Brain microvascular endothelial cell (primary cell): ENCODE data around the gene GFRA1.

Experiments
- DNase-seq: peaks from one replicate; pipeline ENCODE4 v3.0.0-alpha.2; 2020
- H3K27ac ChIP-seq: fragments of 250-450 bp; sonication (Bioruptor Pico); 2 replicates; pipeline ENCODE4 v1.5.1; 2020; ENCODE audit warnings: mild to moderate bottlenecking, moderate library complexity
- H3K27me3 ChIP-seq: fragments of 250-450 bp; sonication (Bioruptor Pico); replicated peaks from 2 replicates; pipeline ENCODE4 v1.5.1; 2020; ENCODE audit warnings: mild to moderate bottlenecking
- H3K36me3 ChIP-seq: fragments of 250-450 bp; sonication (Bioruptor Pico); replicated peaks from 2 replicates; pipeline ENCODE4 v1.5.1; 2020; ENCODE audit warnings: mild to moderate bottlenecking
- H3K4me3 ChIP-seq: 2 replicates; pipeline ENCODE4 v1.5.1; 2011; ENCODE audit warnings: low read depth, mild to moderate bottlenecking, control low read depth, low read length, moderate library complexity
- in situ Hi-C: cut with HindIII; loops from 2 replicates; pipeline ENCODE4 v1.10.0; 2017; ENCODE audit warnings: low sequenced_read_pairs, low pct_ligation_motif_present
- TF ChIP-seq, protein P1 (sequence below): IDR thresholded peaks from 2 replicates; pipeline ENCODE4 v1.5.1; 2011; ENCODE audit warnings: low read depth, mild to moderate bottlenecking, moderate library complexity, low read length, control low read depth, inconsistent platforms; ENCODE audit errors: missing control alignments

The GFRA1 gene

DNA sequence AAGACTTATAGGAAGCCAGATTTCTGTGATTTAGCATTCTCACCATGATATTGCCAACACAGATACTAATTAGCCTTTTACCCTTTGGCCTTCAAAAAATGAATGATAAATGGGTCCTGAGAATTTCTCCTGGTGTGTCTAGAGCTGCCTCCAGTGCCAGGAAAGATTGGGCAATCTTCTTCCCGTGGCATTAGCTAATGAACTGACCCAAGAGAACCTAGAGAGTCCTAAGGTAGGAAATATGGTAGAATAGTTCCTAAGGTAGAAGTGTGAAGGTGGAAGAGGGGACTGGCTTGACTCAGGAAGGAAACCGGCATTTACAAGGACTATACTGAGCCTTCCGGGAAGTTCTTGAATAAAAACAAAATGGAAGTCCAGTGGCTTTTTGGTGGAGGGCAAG, 133.1 kb downstream of the GFRA1 start:
- no peak for DNase-seq
- no peak overlapping the region for H3K27ac ChIP-seq
- TF ChIP-seq, protein P1, sequence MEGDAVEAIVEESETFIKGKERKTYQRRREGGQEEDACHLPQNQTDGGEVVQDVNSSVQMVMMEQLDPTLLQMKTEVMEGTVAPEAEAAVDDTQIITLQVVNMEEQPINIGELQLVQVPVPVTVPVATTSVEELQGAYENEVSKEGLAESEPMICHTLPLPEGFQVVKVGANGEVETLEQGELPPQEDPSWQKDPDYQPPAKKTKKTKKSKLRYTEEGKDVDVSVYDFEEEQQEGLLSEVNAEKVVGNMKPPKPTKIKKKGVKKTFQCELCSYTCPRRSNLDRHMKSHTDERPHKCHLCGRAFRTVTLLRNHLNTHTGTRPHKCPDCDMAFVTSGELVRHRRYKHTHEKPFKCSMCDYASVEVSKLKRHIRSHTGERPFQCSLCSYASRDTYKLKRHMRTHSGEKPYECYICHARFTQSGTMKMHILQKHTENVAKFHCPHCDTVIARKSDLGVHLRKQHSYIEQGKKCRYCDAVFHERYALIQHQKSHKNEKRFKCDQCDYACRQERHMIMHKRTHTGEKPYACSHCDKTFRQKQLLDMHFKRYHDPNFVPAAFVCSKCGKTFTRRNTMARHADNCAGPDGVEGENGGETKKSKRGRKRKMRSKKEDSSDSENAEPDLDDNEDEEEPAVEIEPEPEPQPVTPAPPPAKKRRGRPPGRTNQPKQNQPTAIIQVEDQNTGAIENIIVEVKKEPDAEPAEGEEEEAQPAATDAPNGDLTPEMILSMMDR = no peak
- no peaks in the 10 kb centered on the region for H3K36me3 ChIP-seq
- H3K4me3 ChIP-seq = no peak overlapping the region
- in situ Hi-C loops = no loop called here
- no peaks in the 10 kb centered on the region for H3K27me3 ChIP-seq

DNA sequence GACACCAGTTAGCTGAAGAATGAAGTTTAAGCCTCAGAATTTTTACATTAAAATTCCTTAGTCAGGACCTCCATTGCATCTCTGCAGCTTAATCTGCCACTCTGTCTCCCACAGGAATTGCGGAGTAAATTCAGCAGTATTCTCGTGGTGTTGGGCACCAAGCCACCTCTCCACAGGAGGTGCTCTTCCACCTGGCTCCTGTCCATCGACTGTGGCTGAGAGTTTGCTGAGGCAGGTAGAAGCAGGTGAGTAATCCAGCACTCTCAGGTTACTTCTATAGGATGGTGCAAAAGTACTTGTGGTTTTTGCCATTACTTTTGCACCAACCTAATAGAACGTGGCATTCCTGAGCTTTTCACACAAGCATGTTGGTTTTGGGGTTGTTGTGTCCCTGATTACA, 134.1 kb downstream of the GFRA1 start:
- TF ChIP-seq, protein P1 = no peak
- Histone ChIP-seq H3K4me3 (no peak overlapping the region), H3K27ac (no peak overlapping the region), H3K36me3 (no peaks in the 10 kb centered on the region), H3K27me3 (no peaks in the 10 kb centered on the region)
- no peak for DNase-seq
- in situ Hi-C loops = no loop called here

DNA sequence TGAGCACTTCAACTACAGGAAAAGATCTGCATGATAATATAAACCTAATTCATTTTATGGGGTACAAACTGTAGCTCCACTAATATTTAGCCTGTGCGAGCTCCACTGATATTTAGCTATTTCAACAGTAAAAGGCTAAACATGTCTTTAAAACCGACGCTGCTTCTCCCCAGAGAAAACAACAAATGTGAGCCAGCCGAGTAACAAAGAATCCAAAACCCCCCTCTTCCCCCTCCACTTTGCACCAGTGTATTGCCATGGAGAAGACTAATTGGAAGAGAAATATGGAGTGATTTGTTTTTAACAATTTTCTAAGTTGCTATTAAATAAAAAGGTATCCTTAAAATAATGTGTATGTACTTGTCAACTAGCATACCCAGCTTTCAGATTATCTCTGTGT, 136.7 kb downstream of the GFRA1 start:
- no peaks in the 10 kb centered on the region for H3K27me3 ChIP-seq
- H3K4me3 ChIP-seq = no peak overlapping the region
- TF ChIP-seq, protein P1 = no peak
- H3K27ac ChIP-seq = no peak overlapping the region
- no peaks in the 10 kb centered on the region for H3K36me3 ChIP-seq
- in situ Hi-C loops = no loop called here
- DNase-seq = no peak

DNA sequence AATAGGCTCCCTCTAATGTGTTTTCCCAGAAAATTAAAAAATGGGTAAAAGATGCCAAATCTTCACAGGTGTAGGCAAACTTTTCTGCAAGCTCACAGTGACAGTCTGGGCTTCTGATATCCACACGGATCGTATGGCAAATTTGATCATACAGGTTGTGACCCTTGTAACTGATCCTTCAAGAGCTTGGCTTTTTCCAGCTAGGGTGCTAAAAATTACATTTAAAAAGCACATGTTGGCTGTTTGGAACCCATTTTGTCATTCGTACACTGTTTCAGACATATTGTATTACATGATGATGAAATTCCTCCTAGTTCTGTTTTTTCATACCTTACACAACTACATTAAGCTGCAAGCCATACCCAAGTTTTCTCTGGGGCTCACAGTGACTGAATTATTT, 138.7 kb downstream of the GFRA1 start:
- Histone ChIP-seq H3K4me3 (no peak overlapping the region), H3K36me3 (no peaks in the 10 kb centered on the region), H3K27ac (no peak overlapping the region), H3K27me3 (no peaks in the 10 kb centered on the region)
- in situ Hi-C loops = no loop called here
- no peak for DNase-seq
- TF ChIP-seq, protein P1 = no peak

DNA sequence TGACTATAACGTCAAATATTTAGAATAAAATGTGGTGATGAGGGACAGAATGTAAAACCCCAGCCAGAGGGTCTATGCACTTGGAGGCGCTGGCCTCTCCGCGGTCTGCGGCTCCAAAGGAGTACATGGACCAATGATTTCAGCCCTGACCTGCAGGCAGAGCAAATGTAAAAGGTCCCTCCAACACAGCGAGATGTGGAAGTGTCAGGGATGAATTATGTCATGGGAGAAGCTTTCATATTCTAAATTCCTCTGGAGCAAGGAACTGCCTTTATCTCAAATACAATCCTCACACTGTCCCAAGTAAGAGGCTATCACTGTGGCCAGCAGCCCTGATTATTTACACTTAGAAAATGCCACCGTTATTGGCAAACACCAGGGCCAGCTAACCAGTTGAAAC, 139.4 kb downstream of the GFRA1 start:
- no peak for DNase-seq
- TF ChIP-seq, protein P1 = no peak
- H3K4me3 ChIP-seq = no peak overlapping the region
- no peaks in the 10 kb centered on the region for H3K36me3 ChIP-seq
- H3K27ac ChIP-seq = no peak overlapping the region
- H3K27me3 ChIP-seq = no peaks in the 10 kb centered on the region
- in situ Hi-C loops = no loop called here

DNA sequence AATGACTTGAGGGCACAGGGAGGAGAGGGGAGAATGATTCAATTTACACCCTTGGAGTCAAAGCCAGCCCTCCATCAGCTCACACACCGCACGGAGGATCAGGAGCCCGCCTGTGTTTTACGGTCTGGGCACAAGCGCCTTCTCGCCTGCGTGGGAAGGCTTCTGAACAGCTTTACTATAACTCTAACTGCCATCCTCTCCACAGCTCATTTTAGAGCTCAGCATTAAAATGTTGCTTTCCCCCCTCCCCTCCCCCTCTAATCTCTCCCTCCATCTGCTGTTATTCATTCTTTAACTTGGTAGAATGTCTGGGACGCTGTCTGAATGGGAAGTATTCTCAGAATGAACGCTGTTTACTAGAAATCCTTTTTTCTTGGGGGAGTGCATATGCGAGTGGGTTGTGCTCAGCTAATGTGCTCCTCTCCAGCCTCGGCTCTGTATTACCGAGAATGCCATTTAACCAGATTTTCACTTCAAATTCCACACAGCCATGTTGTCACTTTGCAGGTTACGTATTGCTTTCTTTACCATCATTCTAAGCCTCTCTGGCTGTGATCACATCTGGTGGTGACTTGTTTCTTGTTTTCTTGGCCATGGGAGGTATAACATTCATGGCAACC, 140.1 kb downstream of the GFRA1 start:
- in situ Hi-C loops = no loop called here
- TF ChIP-seq, protein P1 = no peak
- Histone ChIP-seq H3K4me3 (no peak overlapping the region), H3K27me3 (no peaks in the 10 kb centered on the region), H3K27ac (no peak overlapping the region), H3K36me3 (no peaks in the 10 kb centered on the region)
- DNase-seq = no peak
